Body of pancreas (tissue), 4 donors: Measurements from ENCODE around the gene CYP1A2. TPM values are rescaled to one million over a fixed set of nuclear protein-coding genes. Genes with fewer than 3 reads are reported as not detected.
"Not testable (repeated sequence)": the region's sequence is repeated elsewhere in the genome, so short reads cannot be mapped to it uniquely, and the experiment has no call there.

Experiments
- ATAC-seq: fragments of 150-250 bp; one replicate; pipeline ENCODE4 v1.9.1; 2016
- DNase-seq, 4 donors: peaks; one replicate each; pipeline ENCODE4 v3.0.0-alpha.2; 2019
- H3K27ac ChIP-seq, 4 donors: fragments of 200-600 bp; sonication (generic); 1 replicate in 3 of 4; 2 replicates in 1 of 4; pipeline versions ENCODE4 v1.5.1 to v1.6.1; 2016 to 2019; ENCODE audit warnings: mild to moderate bottlenecking in 1 of 4, mixed read lengths in 1 of 4, moderate library complexity in 1 of 4
- H3K27me3 ChIP-seq, 2 donors: fragments of 200-600 bp; sonication (generic); one replicate each; pipeline ENCODE4 v1.6.0; 2016; ENCODE audit warnings: mild to moderate bottlenecking in 1 of 2
- H3K36me3 ChIP-seq, 2 donors: fragments of 200-600 bp; sonication (generic); replicated peaks in 1 of 2; 2 replicates each; pipeline ENCODE4 v1.5.1; 2016; ENCODE audit warnings: low read depth in 2 of 2; ENCODE audit not compliant: insufficient read depth in 1 of 2
- H3K4me1 ChIP-seq: fragments of 200-600 bp; sonication (generic); one replicate; pipeline ENCODE4 v1.6.0; 2016
- H3K4me3 ChIP-seq, 2 donors: fragments of 200-600 bp; sonication (generic); 1 replicate in 1 of 2; 2 replicates in 1 of 2; pipeline ENCODE4 v1.5.1; 2016 to 2019
- H3K9me3 ChIP-seq, 3 donors: fragments of 200-600 bp; sonication (generic); 1 replicate in 2 of 3; 2 replicates in 1 of 3; pipeline ENCODE4 v1.5.1; 2016
- CTCF ChIP-seq, 7 experiments: fragments of 450-650 bp in 4 of 7; fragments of 200-600 bp in 3 of 7; sonication (generic) in 3 of 7; IDR thresholded peaks; one replicate each; pipeline ENCODE4 v1.5.1; 2016 to 2019; ENCODE audit warnings: antibody characterized with exemption in 7 of 7
- POLR2A ChIP-seq, 3 donors: fragments of 450-650 bp; IDR thresholded peaks; one replicate each; pipeline ENCODE4 v1.6.1; 2016; ENCODE audit warnings: antibody characterized with exemption in 3 of 3, mild to moderate bottlenecking in 2 of 3
- WGBS, 2 donors: methylation state at CpG; one replicate each; pipeline ENCODE4 v1.1.5; 2017; 5-methylcytosine and 5-hydroxymethylcytosine counted together
- intact Hi-C: fragments of 100-400 bp; cut with DNase I; formaldehyde crosslinking; loops from one replicate; pipeline ENCODE4 v1.15.1; 2023
- total RNA-seq, 2 donors: library from RNA; depleted of rRNA; stranded (reverse); fragments of >200 nt; gene quantifications; one replicate each; pipeline ENCODE4 v1.1.0, GENCODE V29; 2016

CYP1A2 gene
- total RNA-seq, 2 donors from 2014 or later = not detected

GRCh38 chr15:74727727-74728126 lies 20.9 kb upstream of the CYP1A2 start:
- Histone ChIP-seq H3K36me3 (no peaks in the 10 kb centered on the region), H3K27me3 (peaks cover 0 to 6% of the 10 kb centered on the region in 2 donors), H3K4me3 (no peak overlapping the region), H3K4me1 (peaks cover 14% of the 10 kb centered on the region), H3K9me3 (no peaks in the 10 kb centered on the region), H3K27ac (no peak overlapping the region)
- ATAC-seq = no peak
- TF ChIP-seq CTCF (IDR thresholded peaks at IDR 0.05) = no peak
- no peak for TF ChIP-seq POLR2A (IDR thresholded peaks at IDR 0.05)
- no peak for DNase-seq
- intact Hi-C loops = no loop called here
- 61 to 74% methylated on average over 7 of the region's 7 CpGs for WGBS, 2 donors

- H3K36me3 ChIP-seq, ATAC-seq, H3K27me3 ChIP-seq, H3K27ac ChIP-seq, intact Hi-C loops, H3K9me3 ChIP-seq, H3K4me3 ChIP-seq, DNase-seq: not testable (repeated sequence)
- WGBS, 2 donors = 70% methylated on average over 24 of the region's 30 CpGs; no CpG with 5 or more reads in 1 of the 2 donors
- peaks cover 14% of the 10 kb centered on the region for H3K4me1 ChIP-seq
Measured at GRCh38 chr15:74728699-74729098, 19.9 kb upstream of the CYP1A2 start.

GRCh38 chr15:74729372-74729771 lies 19.3 kb upstream of the CYP1A2 start:
- not testable (repeated sequence) for ATAC-seq

GRCh38 chr15:74730619-74731316 lies 17.9 kb upstream of the CYP1A2 start:
- TF ChIP-seq CTCF (IDR thresholded peaks at IDR 0.05) = no peak
- no peak for TF ChIP-seq POLR2A (IDR thresholded peaks at IDR 0.05)
- Histone ChIP-seq H3K9me3 (no peaks in the 10 kb centered on the region), H3K4me3 (no peak overlapping the region), H3K27ac (no peak overlapping the region), H3K4me1 (peaks cover 13% of the 10 kb centered on the region), H3K27me3 (peaks cover 0 to 6% of the 10 kb centered on the region in 2 donors), H3K36me3 (no peaks in the 10 kb centered on the region)
- whole genome bisulfite sequencing, 2 donors = 72 to 75% methylated on average over 7 of the region's 7 CpGs
- intact Hi-C loops = no loop called here
- no peak for ATAC-seq
- DNase-seq = no peak

More at GRCh38 chr15:74729372-74729771, 19.3 kb upstream of the CYP1A2 start:
- H3K27me3 ChIP-seq, H3K4me3 ChIP-seq, intact Hi-C loops, H3K27ac ChIP-seq, H3K36me3 ChIP-seq, H3K9me3 ChIP-seq, DNase-seq: not testable (repeated sequence)
- peaks cover 14% of the 10 kb centered on the region for H3K4me1 ChIP-seq
- WGBS, 2 donors = 76 to 77% methylated on average over 6 of the region's 6 CpGs

- Histone ChIP-seq H3K27ac (no peak overlapping the region), H3K36me3 (no peaks in the 10 kb centered on the region), H3K9me3 (no peaks in the 10 kb centered on the region), H3K4me3 (no peak overlapping the region), H3K4me1 (no peaks in the 10 kb centered on the region), H3K27me3 (no peaks in the 10 kb centered on the region)
- TF ChIP-seq CTCF (IDR thresholded peaks at IDR 0.05) = no peak
- 27 to 69% methylated on average over 1 to 5 of the region's 5 CpGs for WGBS, 2 donors
- intact Hi-C loops = no loop called here
- ATAC-seq (no peak), DNase-seq (no peak)
Measured at GRCh38 chr15:74732846-74733245, 15.8 kb upstream of the CYP1A2 start.

GRCh38 chr15:74733269-74733668 lies 15.4 kb upstream of the CYP1A2 start:
- Histone ChIP-seq H3K4me1 (no peaks in the 10 kb centered on the region), H3K27ac (no peak overlapping the region), H3K36me3 (no peaks in the 10 kb centered on the region), H3K9me3 (no peaks in the 10 kb centered on the region), H3K4me3 (no peak overlapping the region), H3K27me3 (no peaks in the 10 kb centered on the region)
- no peak for ATAC-seq
- no peak for DNase-seq
- intact Hi-C loops = no loop called here
- 71 to 80% methylated on average over 3 of the region's 3 CpGs for WGBS, 2 donors
- no peak for TF ChIP-seq POLR2A (IDR thresholded peaks at IDR 0.05)
- TF ChIP-seq CTCF (IDR thresholded peaks at IDR 0.05) = no peak
